ENCODE data around the gene TRIM17.

DNA sequence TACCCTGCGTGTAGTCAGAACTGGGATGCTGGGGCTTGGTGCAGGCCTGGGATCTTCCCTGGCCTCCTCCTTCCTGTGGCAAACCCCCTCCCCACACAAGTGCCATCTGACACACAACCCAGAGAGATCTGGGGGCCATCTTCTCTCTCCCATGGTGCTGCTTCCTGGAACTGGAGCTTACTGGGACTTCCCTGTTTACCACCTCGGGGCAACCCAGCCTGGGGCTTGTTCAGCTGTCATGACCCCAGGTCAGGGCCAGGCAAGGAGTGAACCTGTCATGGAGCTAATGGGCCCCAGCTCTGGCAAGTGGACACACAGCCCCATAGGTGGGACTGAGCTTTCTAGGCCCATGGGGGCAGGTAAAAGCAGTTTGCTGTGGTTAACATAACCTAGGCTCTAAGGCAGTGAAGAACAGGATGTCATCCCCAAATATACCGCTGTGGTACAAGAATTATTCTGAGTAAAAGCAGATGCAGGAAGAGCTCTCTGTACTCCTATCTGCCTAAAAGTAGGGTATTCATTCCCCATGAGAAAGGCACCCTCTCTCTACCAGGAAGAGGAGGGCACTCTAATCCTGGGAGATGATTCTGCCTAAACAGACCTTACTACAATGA lies 12.4 kb downstream of the TRIM17 start:
- no peak for TF ChIP-seq EZH2 (IDR thresholded peaks at IDR 0.05; ENCODE audit: low read length)
- TF ChIP-seq, protein P1, sequence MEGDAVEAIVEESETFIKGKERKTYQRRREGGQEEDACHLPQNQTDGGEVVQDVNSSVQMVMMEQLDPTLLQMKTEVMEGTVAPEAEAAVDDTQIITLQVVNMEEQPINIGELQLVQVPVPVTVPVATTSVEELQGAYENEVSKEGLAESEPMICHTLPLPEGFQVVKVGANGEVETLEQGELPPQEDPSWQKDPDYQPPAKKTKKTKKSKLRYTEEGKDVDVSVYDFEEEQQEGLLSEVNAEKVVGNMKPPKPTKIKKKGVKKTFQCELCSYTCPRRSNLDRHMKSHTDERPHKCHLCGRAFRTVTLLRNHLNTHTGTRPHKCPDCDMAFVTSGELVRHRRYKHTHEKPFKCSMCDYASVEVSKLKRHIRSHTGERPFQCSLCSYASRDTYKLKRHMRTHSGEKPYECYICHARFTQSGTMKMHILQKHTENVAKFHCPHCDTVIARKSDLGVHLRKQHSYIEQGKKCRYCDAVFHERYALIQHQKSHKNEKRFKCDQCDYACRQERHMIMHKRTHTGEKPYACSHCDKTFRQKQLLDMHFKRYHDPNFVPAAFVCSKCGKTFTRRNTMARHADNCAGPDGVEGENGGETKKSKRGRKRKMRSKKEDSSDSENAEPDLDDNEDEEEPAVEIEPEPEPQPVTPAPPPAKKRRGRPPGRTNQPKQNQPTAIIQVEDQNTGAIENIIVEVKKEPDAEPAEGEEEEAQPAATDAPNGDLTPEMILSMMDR (optimal IDR thresholded peaks at IDR 0.05 in 1 of 3, IDR thresholded peaks at IDR 0.05 in 1 of 3, conservative IDR thresholded peaks at IDR 0.05 in 1 of 3; ENCODE audit: extremely low read depth in 1 of 3, insufficient read depth in 2 of 3, low read length in 3 of 3) = no peak
